H1 (cell line): ENCODE measurements around the gene PIGS. TPM values are rescaled to one million over a fixed set of nuclear protein-coding genes. Genes with fewer than 3 reads are reported as not detected.

Experiments used
- CTCF ChIA-PET: fragments of 300-600 bp; sonication (Branson Sonifier 250); formaldehyde crosslinking; loops from one replicate; lab custom pipeline; 2021; ENCODE audit not compliant: partially characterized antibody; lab: Charles Lee
- POLR2A ChIA-PET: fragments of 300-600 bp; sonication (Branson Sonifier 250); formaldehyde crosslinking; loops from one replicate; lab custom pipeline; 2021; ENCODE audit warnings: inconsistent platforms; ENCODE audit not compliant: partially characterized antibody; lab: Charles Lee
- DNase-seq, 2 experiments: peaks; one replicate each; pipeline versions ENCODE4 v3.0.0 to v3.0.0-alpha.2; 2010 to 2022; ENCODE audit warnings: low spot score in 2 of 2, low read depth in 1 of 2, mixed read lengths in 1 of 2
- FAIRE-seq: peaks from 2 replicates; lab custom pipeline; 2011; peaks lifted over from hg19 to GRCh38; lab: Jason Lieb, UNC
- H2AFZ ChIP-seq: 2 replicates; pipeline ENCODE4 v1.8.1; 2012; ENCODE audit warnings: low read length, inconsistent platforms
- H2AK5ac ChIP-seq: 2 replicates; pipeline ENCODE4 v1.6.1; 2013; ENCODE audit warnings: low read depth, low read length
- H2BK120ac ChIP-seq: replicated peaks from 2 replicates; pipeline ENCODE3; 2013; ENCODE audit warnings: low read depth, low read length, inconsistent platforms
- H2BK12ac ChIP-seq: 2 replicates; pipeline ENCODE4 v1.6.1; 2013; ENCODE audit warnings: low read depth, low read length
- H2BK15ac ChIP-seq: 2 replicates; pipeline ENCODE4 v1.6.1; 2013; ENCODE audit warnings: low read length
- H2BK20ac ChIP-seq: 2 replicates; pipeline ENCODE4 v1.6.1; 2013; ENCODE audit warnings: low read length
- H2BK5ac ChIP-seq: 2 replicates; pipeline ENCODE4 v1.6.1; 2013; ENCODE audit warnings: low read depth, low read length
- H3K14ac ChIP-seq: 2 replicates; pipeline ENCODE4 v1.6.1; 2013; ENCODE audit warnings: inconsistent platforms; ENCODE audit not compliant: insufficient read length
- H3K18ac ChIP-seq: 2 replicates; pipeline ENCODE4 v1.6.1; 2013; ENCODE audit warnings: low read length; ENCODE audit errors: extremely low read depth
- H3K23ac ChIP-seq: 2 replicates; pipeline ENCODE4 v1.6.1; 2013; ENCODE audit warnings: inconsistent platforms; ENCODE audit not compliant: insufficient read length
- H3K23me2 ChIP-seq: 2 replicates; pipeline ENCODE4 v1.6.1; 2013; ENCODE audit warnings: low read depth, low read length
- H3K27ac ChIP-seq: 2 replicates; pipeline ENCODE4 v1.6.1; 2011; ENCODE audit warnings: low read depth, low read length, inconsistent platforms
- H3K27me3 ChIP-seq, 4 experiments: replicated peaks in 1 of 4; 1 replicate in 1 of 4; 2 replicates in 3 of 4; pipeline versions ENCODE4 v1.6.1 to v1.8.1; 2011 to 2013; ENCODE audit warnings: low read length in 3 of 4, mild to moderate bottlenecking in 3 of 4, inconsistent platforms in 2 of 4, mixed read lengths in 2 of 4, moderate library complexity in 1 of 4; ENCODE audit not compliant: control insufficient read depth in 3 of 4, insufficient read depth in 3 of 4; ENCODE audit errors: extremely low read depth in 1 of 4
- H3K36me3 ChIP-seq, 4 experiments: 2 replicates each; pipeline versions ENCODE4 v1.6.1 to v1.8.1; 2011 to 2013; ENCODE audit warnings: mild to moderate bottlenecking in 4 of 4, low read length in 3 of 4, moderate library complexity in 2 of 4, control low read depth in 1 of 4, inconsistent platforms in 1 of 4; ENCODE audit not compliant: insufficient read depth in 4 of 4, control insufficient read depth in 2 of 4
- H3K4ac ChIP-seq: replicated peaks from 2 replicates; pipeline ENCODE3; 2013; ENCODE audit warnings: low read length, low read depth, mixed read lengths, inconsistent platforms; ENCODE audit not compliant: insufficient read length
- H3K4me1 ChIP-seq, 4 experiments: replicated peaks in 1 of 4; 1 replicate in 1 of 4; 2 replicates in 3 of 4; pipeline versions ENCODE4 v1.6.1 to v1.8.1; 2011 to 2013; ENCODE audit warnings: low read length in 3 of 4, inconsistent platforms in 2 of 4, mixed read lengths in 1 of 4; ENCODE audit not compliant: insufficient read depth in 4 of 4, control insufficient read depth in 3 of 4
- H3K4me2 ChIP-seq, 2 experiments: 2 replicates each; pipeline versions ENCODE4 v1.6.1 to v1.8.1; 2011 to 2013; ENCODE audit warnings: low read depth in 2 of 2, low read length in 2 of 2, control low read depth in 1 of 2, inconsistent platforms in 1 of 2, mild to moderate bottlenecking in 1 of 2; ENCODE audit not compliant: insufficient read depth in 1 of 2
- H3K4me3 ChIP-seq, 4 experiments: fragments of 200-600, 300-600 bp in 1 of 4; sonication (generic), shearing (Covaris generic), sonication (Bioruptor Twin) in 1 of 4; 2 replicates each; pipeline versions ENCODE4 v1.5.1 to v1.8.1; 2011 to 2016; ENCODE audit warnings: low read length in 4 of 4, low read depth in 3 of 4, control low read depth in 2 of 4, inconsistent platforms in 2 of 4, mild to moderate bottlenecking in 2 of 4, mixed read lengths in 1 of 4, moderate library complexity in 1 of 4; ENCODE audit not compliant: insufficient read depth in 2 of 4; ENCODE audit errors: extremely low read depth in 1 of 4
- H3K56ac ChIP-seq: replicated peaks from 2 replicates; pipeline ENCODE3; 2013; ENCODE audit warnings: low read depth, mild to moderate bottlenecking, mixed read lengths, low read length, inconsistent platforms; ENCODE audit not compliant: insufficient read length
- H3K79me1 ChIP-seq: 2 replicates; pipeline ENCODE4 v1.6.1; 2013; ENCODE audit warnings: low read depth, low read length, control low read depth
- H3K79me2 ChIP-seq, 2 experiments: 2 replicates each; pipeline versions ENCODE4 v1.6.1 to v1.8.1; 2012 to 2013; ENCODE audit warnings: low read length in 2 of 2, mild to moderate bottlenecking in 2 of 2, inconsistent platforms in 1 of 2; ENCODE audit not compliant: insufficient read depth in 2 of 2, control insufficient read depth in 1 of 2
- H3K9ac ChIP-seq, 4 experiments: replicated peaks in 1 of 4; 1 replicate in 1 of 4; 2 replicates in 3 of 4; pipeline versions ENCODE4 v1.6.1 to v1.8.1; 2011 to 2013; ENCODE audit warnings: low read depth in 3 of 4, low read length in 3 of 4, control low read depth in 2 of 4, mild to moderate bottlenecking in 2 of 4, moderate library complexity in 2 of 4, inconsistent platforms in 1 of 4; ENCODE audit errors: extremely low read depth in 1 of 4
- H3K9me3 ChIP-seq, 2 experiments: 2 replicates each; pipeline versions ENCODE4 v1.6.1 to v1.8.1; 2012 to 2013; ENCODE audit warnings: mild to moderate bottlenecking in 2 of 2, moderate library complexity in 2 of 2, control low read depth in 1 of 2, inconsistent platforms in 1 of 2, low read depth in 1 of 2, low read length in 1 of 2, mixed read lengths in 1 of 2; ENCODE audit not compliant: insufficient read depth in 2 of 2
- H4K20me1 ChIP-seq, 2 experiments: replicated peaks in 1 of 2; 2 replicates each; pipeline versions ENCODE3 to v1.8.1; 2011 to 2013; ENCODE audit warnings: inconsistent platforms in 2 of 2, low read length in 2 of 2, mild to moderate bottlenecking in 1 of 2; ENCODE audit not compliant: insufficient read depth in 2 of 2, control insufficient read depth in 1 of 2
- H4K5ac ChIP-seq: 2 replicates; pipeline ENCODE4 v1.6.1; 2013; ENCODE audit warnings: low read length, low read depth, mixed read lengths, inconsistent platforms; ENCODE audit not compliant: insufficient read length
- H4K8ac ChIP-seq: 2 replicates; pipeline ENCODE4 v1.8.0; 2013; ENCODE audit warnings: mild to moderate bottlenecking, moderate library complexity, low read length, inconsistent platforms; ENCODE audit not compliant: insufficient read depth; ENCODE audit errors: extremely low read depth
- H4K91ac ChIP-seq: replicated peaks from 2 replicates; pipeline ENCODE3; 2013; ENCODE audit warnings: low read length, mixed read lengths, inconsistent platforms; ENCODE audit not compliant: insufficient read length
- EGR1 ChIP-seq: IDR thresholded peaks from 2 replicates; pipeline ENCODE4 v1.6.1; 2011; ENCODE audit warnings: low read depth, low read length, borderline replicate concordance
- GABPA ChIP-seq: IDR thresholded peaks from 2 replicates; pipeline ENCODE4 v1.6.1; 2011; ENCODE audit warnings: mild to moderate bottlenecking, low read length, moderate library complexity, borderline replicate concordance; ENCODE audit not compliant: insufficient read depth
- MAX ChIP-seq: IDR thresholded peaks from 2 replicates; pipeline ENCODE4 v1.6.1; 2012; ENCODE audit warnings: inconsistent platforms
- POLR2AphosphoS5 ChIP-seq: IDR thresholded peaks from 2 replicates; pipeline ENCODE4 v1.6.1; 2011; ENCODE audit warnings: low read depth, low read length
- SP4 ChIP-seq: IDR thresholded peaks from 2 replicates; pipeline ENCODE4 v1.6.1; 2012; ENCODE audit warnings: low read length, inconsistent platforms
- SUZ12 ChIP-seq: fragments of 200-600 bp; sonication (generic); IDR thresholded peaks from 2 replicates; pipeline ENCODE4 v1.6.1; 2012; ENCODE audit warnings: mild to moderate bottlenecking, inconsistent platforms, low read length, moderate library complexity, mixed read lengths
- TBP ChIP-seq: IDR thresholded peaks from 2 replicates; pipeline ENCODE4 v1.6.1; 2011; ENCODE audit warnings: low read depth, low read length, improper control_type of control experiment
- WGBS, 2 experiments: shearing (Covaris generic) in 1 of 2; methylation state at CpG; one replicate each; pipeline versions ENCODE4 v1.1.6 to v1.1.7; 2013 to 2015; ENCODE audit warnings: low lambda C conversion rate in 2 of 2, mixed read lengths in 2 of 2, inconsistent platforms in 1 of 2, low coverage in 1 of 2, missing lambda C conversion rate in 1 of 2; ENCODE audit not compliant: insufficient replicate concordance in 2 of 2, insufficient coverage in 1 of 2, insufficient read length in 1 of 2; ENCODE audit errors: extremely low coverage in 1 of 2, missing lambda C conversion rate in 1 of 2; 5-methylcytosine and 5-hydroxymethylcytosine counted together
- polyA plus RNA-seq, 7 experiments: library from polyadenylated mRNA; depleted of rRNA in 3 of 7; stranded (reverse) in 5 of 7; unstranded in 2 of 7; fragments of >200 nt in 5 of 7; fragments of 200-250 nt in 2 of 7; gene quantifications; 1 replicate in 5 of 7; 2 replicates in 1 of 7; 4 replicates in 1 of 7; pipeline versions ENCODE4 v1.2.1 to v1.2.3, GENCODE V29; 2011 to 2013; ENCODE audit warnings: missing spikeins in 2 of 7, mixed read lengths in 2 of 7
- total RNA-seq: library from RNA; stranded (reverse); fragmentation: NEBNext Ultra II Directional; extraction: Animal tissue kit (Norgen Biotek cat#: 25700); gene quantifications from 2 replicates; pipeline ENCODE4 v1.2.1, GENCODE V29; 2021

PIGS gene
- total and polyA plus RNA-seq, 2 of the 8 experiments (the other 6 are each of a cell fraction or from before 2014, with no cell fraction given) = 44.3 to 50.6 TPM

DNA sequence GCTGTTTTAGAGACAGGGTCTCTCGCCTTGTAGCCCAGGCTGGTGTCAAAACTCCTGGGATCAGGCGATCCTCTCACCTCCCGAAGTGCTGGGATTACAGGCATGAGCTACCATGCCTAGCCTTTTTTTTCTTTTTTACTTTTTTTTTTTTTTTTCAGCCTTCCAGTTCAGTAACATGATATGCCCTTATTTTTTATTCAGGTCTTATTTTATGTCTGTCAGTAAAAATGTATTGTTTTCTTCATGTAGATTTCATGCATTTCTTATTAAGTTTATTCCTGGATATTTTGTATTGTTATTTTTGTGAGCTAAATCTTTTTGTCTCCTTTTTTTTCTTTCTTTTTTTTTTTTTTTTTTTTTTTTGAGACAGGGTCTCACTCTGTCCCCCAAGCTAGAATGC is 67.9 kb downstream of the PIGS start:
- H3K14ac ChIP-seq = no peak overlapping the region
- H3K27me3 ChIP-seq = peaks cover 0 to 5% (median 2%) of the 10 kb centered on the region in 4 experiments; a peak in 4 of 7 replicates
- no peak overlapping the region for H3K4me2 ChIP-seq
- CTCF ChIA-PET = interaction anchor here (1.1 to 21.4 kb wide), 8 partner anchors 9 to 122 kb away, joined by 3 to 547 read pairs (median 4); partner anchors contain the start of gene UNC119
- H3K18ac ChIP-seq = no peak overlapping the region
- H2BK12ac ChIP-seq = no peak overlapping the region
- H3K27ac ChIP-seq = no peak overlapping the region
- no peak overlapping the region for H2BK5ac ChIP-seq
- no peak for FAIRE-seq
- peaks cover 0 to 33% (median 12%) of the 10 kb centered on the region in 4 experiments; a peak in 6 of 7 replicates for H3K4me1 ChIP-seq
- H3K9me3 ChIP-seq = no peaks in the 10 kb centered on the region
- DNase-seq = no peak
- H3K36me3 ChIP-seq = no peaks in the 10 kb centered on the region
- 81% methylated on average over 3 of the region's 3 CpGs; no CpG with 5 or more reads in 1 of the 2 experiments for WGBS, 2 experiments
- H4K5ac ChIP-seq = no peak overlapping the region
- H3K79me1 ChIP-seq = no peaks in the 10 kb centered on the region
- H2AK5ac ChIP-seq = no peak overlapping the region
- POLR2A ChIA-PET = interaction anchor here (0.8 to 1.2 kb wide), 3 partner anchors 11 to 44 kb away, joined by 3 to 5 read pairs (median 3); no protein-coding TSS in a partner anchor
- H2AFZ ChIP-seq = no peak overlapping the region
- TF ChIP-seq POLR2AphosphoS5 (no peak), MAX (no peak), TBP (no peak), GABPA (no peak), EGR1 (no peak), SUZ12 (no peak), SP4 (no peak)
- H3K56ac ChIP-seq = no peak overlapping the region
- H2BK15ac ChIP-seq = no peak overlapping the region
- H3K79me2 ChIP-seq = no peaks in the 10 kb centered on the region
- no peaks in the 10 kb centered on the region for H3K23me2 ChIP-seq
- no peak overlapping the region for H3K9ac ChIP-seq
- no peak overlapping the region for H4K91ac ChIP-seq
- no peak overlapping the region for H4K8ac ChIP-seq
- H3K23ac ChIP-seq = no peak overlapping the region
- H3K4ac ChIP-seq = no peak overlapping the region
- no peak overlapping the region for H3K4me3 ChIP-seq
- no peaks in the 10 kb centered on the region for H4K20me1 ChIP-seq
- no peak overlapping the region for H2BK20ac ChIP-seq
- no peak overlapping the region for H2BK120ac ChIP-seq
